ENCODE measurements around the gene KDSR. TPM values are rescaled to one million over a fixed set of nuclear protein-coding genes. Genes with fewer than 3 reads are reported as not detected.
A peak's percentile ranks its signal among the peaks of the same experiment; 100 is the strongest.

The KDSR gene
- total RNA-seq, 1 donor from 2014 or later, result 83.5 TPM

- Mint-ChIP-seq H3K9me3 (no peaks in the 10 kb centered on the region), H3K36me3 (ENCODE audit: low read depth) (peaks cover 64% of the 10 kb centered on the region), H3K27ac (peak overlapping the region; percentile 86), H3K4me3 (peak overlapping the region; percentile 46), H3K27me3 (ENCODE audit: insufficient read depth) (no peaks in the 10 kb centered on the region), H3K4me1 (ENCODE audit: low read depth) (peaks cover 65% of the 10 kb centered on the region)
- no peak for DNase-seq (ENCODE audit: low spot score)
- intact Hi-C loops (cut with micrococcal nuclease), result loop anchor here (1.0 kb wide), 1 partner anchor 9 kb away; no protein-coding TSS in a partner anchor
These were observed 73.9 kb downstream of the KDSR start for GRCh38 chr18:63292831-63293683.

GRCh38 chr18:63291278-63291677 is 75.7 kb downstream of the KDSR start:
- peaks cover 56% of the 10 kb centered on the region for H3K4me1 Mint-ChIP-seq (ENCODE audit: low read depth)

GRCh38 chr18:63290821-63291200 is 76.2 kb downstream of the KDSR start:
- Mint-ChIP-seq H3K4me1 (ENCODE audit: low read depth) (peaks cover 51% of the 10 kb centered on the region), H3K9me3 (no peaks in the 10 kb centered on the region), H3K36me3 (ENCODE audit: low read depth) (peaks cover 55% of the 10 kb centered on the region), H3K4me3 (peak overlapping the region; percentile 38), H3K27ac (peak overlapping the region; percentile 89), H3K27me3 (ENCODE audit: insufficient read depth) (no peaks in the 10 kb centered on the region)
- DNase-seq (ENCODE audit: low spot score), result no peak
- intact Hi-C loops (cut with micrococcal nuclease), result loop anchor here (1.0 to 2.0 kb wide), 6 partner anchors 9 to 130 kb away; no protein-coding TSS in a partner anchor

More at GRCh38 chr18:63291278-63291677, 75.7 kb downstream of the KDSR start:
- H3K27ac Mint-ChIP-seq, result peak overlapping the region; percentile 89
- H3K4me3 Mint-ChIP-seq, result peak overlapping the region; percentile 38
- intact Hi-C loops (cut with micrococcal nuclease), result loop anchor here (1.0 to 2.0 kb wide), 5 partner anchors 22 to 130 kb away; no protein-coding TSS in a partner anchor
- DNase-seq (ENCODE audit: low spot score), result no peak
- H3K9me3 Mint-ChIP-seq, result no peaks in the 10 kb centered on the region
- no peaks in the 10 kb centered on the region for H3K27me3 Mint-ChIP-seq (ENCODE audit: insufficient read depth)
- peaks cover 55% of the 10 kb centered on the region for H3K36me3 Mint-ChIP-seq (ENCODE audit: low read depth)

GRCh38 chr18:63290166-63290820 is 76.7 kb downstream of the KDSR start:
- Mint-ChIP-seq H3K27ac (peak overlapping the region; percentile 89), H3K4me1 (ENCODE audit: low read depth) (peaks cover 46% of the 10 kb centered on the region), H3K9me3 (no peaks in the 10 kb centered on the region), H3K36me3 (ENCODE audit: low read depth) (peaks cover 53% of the 10 kb centered on the region), H3K4me3 (peak overlapping the region; percentile 38), H3K27me3 (ENCODE audit: insufficient read depth) (no peaks in the 10 kb centered on the region)
- intact Hi-C loops (cut with micrococcal nuclease), result loop anchor here (1.0 to 2.0 kb wide), 5 partner anchors 10 to 129 kb away; no protein-coding TSS in a partner anchor
- DNase-seq (ENCODE audit: low spot score), result no peak

- peaks cover 50% of the 10 kb centered on the region for H3K4me1 Mint-ChIP-seq (ENCODE audit: low read depth)
- DNase-seq (ENCODE audit: low spot score), result no peak
- H3K27me3 Mint-ChIP-seq (ENCODE audit: insufficient read depth), result no peaks in the 10 kb centered on the region
- H3K4me3 Mint-ChIP-seq, result no peak overlapping the region
- no peak overlapping the region for H3K27ac Mint-ChIP-seq
- intact Hi-C loops (cut with micrococcal nuclease), result no loop called here
- H3K9me3 Mint-ChIP-seq, result no peaks in the 10 kb centered on the region
- H3K36me3 Mint-ChIP-seq (ENCODE audit: low read depth), result peaks cover 49% of the 10 kb centered on the region
These were observed 78.7 kb downstream of the KDSR start for GRCh38 chr18:63288311-63288710.

GRCh38 chr18:63287691-63288220 is 79.2 kb downstream of the KDSR start:
- no peaks in the 10 kb centered on the region for H3K9me3 Mint-ChIP-seq
- no peak overlapping the region for H3K4me3 Mint-ChIP-seq
- no peak overlapping the region for H3K27ac Mint-ChIP-seq
- intact Hi-C loops (cut with micrococcal nuclease), result no loop called here
- H3K36me3 Mint-ChIP-seq (ENCODE audit: low read depth), result peaks cover 44% of the 10 kb centered on the region
- H3K4me1 Mint-ChIP-seq (ENCODE audit: low read depth), result peaks cover 46% of the 10 kb centered on the region
- no peaks in the 10 kb centered on the region for H3K27me3 Mint-ChIP-seq (ENCODE audit: insufficient read depth)
- no peak for DNase-seq (ENCODE audit: low spot score)

GRCh38 chr18:63286926-63287325 is 80.1 kb downstream of the KDSR start:
- Mint-ChIP-seq H3K9me3 (no peaks in the 10 kb centered on the region), H3K4me3 (no peak overlapping the region), H3K36me3 (ENCODE audit: low read depth) (peaks cover 40% of the 10 kb centered on the region), H3K27ac (no peak overlapping the region), H3K4me1 (ENCODE audit: low read depth) (peaks cover 38% of the 10 kb centered on the region), H3K27me3 (ENCODE audit: insufficient read depth) (no peaks in the 10 kb centered on the region)
- DNase-seq (ENCODE audit: low spot score), result no peak
- intact Hi-C loops (cut with micrococcal nuclease), result no loop called here

GRCh38 chr18:63284827-63285733 is 81.9 kb downstream of the KDSR start:
- no peak overlapping the region for H3K27ac Mint-ChIP-seq
- no peak for DNase-seq (ENCODE audit: low spot score)
- intact Hi-C loops (cut with micrococcal nuclease), result loop anchor here (1.0 kb wide), 1 partner anchor 8 kb away; no protein-coding TSS in a partner anchor
- no peaks in the 10 kb centered on the region for H3K9me3 Mint-ChIP-seq
- H3K4me3 Mint-ChIP-seq, result no peak overlapping the region
- peaks cover 38% of the 10 kb centered on the region for H3K36me3 Mint-ChIP-seq (ENCODE audit: low read depth)
- peaks cover 29% of the 10 kb centered on the region for H3K4me1 Mint-ChIP-seq (ENCODE audit: low read depth)
- H3K27me3 Mint-ChIP-seq (ENCODE audit: insufficient read depth), result no peaks in the 10 kb centered on the region

GRCh38 chr18:63284173-63284799 is 82.7 kb downstream of the KDSR start:
- H3K4me1 Mint-ChIP-seq (ENCODE audit: low read depth), result peaks cover 30% of the 10 kb centered on the region
- H3K27ac Mint-ChIP-seq, result no peak overlapping the region
- H3K4me3 Mint-ChIP-seq, result no peak overlapping the region
- intact Hi-C loops (cut with micrococcal nuclease), result loop anchor here (1.0 kb wide), 1 partner anchor 9 kb away; no protein-coding TSS in a partner anchor
- peaks cover 38% of the 10 kb centered on the region for H3K36me3 Mint-ChIP-seq (ENCODE audit: low read depth)
- no peaks in the 10 kb centered on the region for H3K27me3 Mint-ChIP-seq (ENCODE audit: insufficient read depth)
- H3K9me3 Mint-ChIP-seq, result no peaks in the 10 kb centered on the region
- no peak for DNase-seq (ENCODE audit: low spot score)

- Mint-ChIP-seq H3K4me1 (ENCODE audit: low read depth) (peaks cover 37% of the 10 kb centered on the region), H3K36me3 (ENCODE audit: low read depth) (peaks cover 45% of the 10 kb centered on the region)
These were observed 83.5 kb downstream of the KDSR start for GRCh38 chr18:63283305-63284094.

GRCh38 chr18:63282793-63283192 is 84.2 kb downstream of the KDSR start:
- H3K4me3 Mint-ChIP-seq, result no peak overlapping the region
- H3K36me3 Mint-ChIP-seq (ENCODE audit: low read depth), result peaks cover 52% of the 10 kb centered on the region
- no peaks in the 10 kb centered on the region for H3K9me3 Mint-ChIP-seq
- intact Hi-C loops (cut with micrococcal nuclease), result no loop called here
- peaks cover 44% of the 10 kb centered on the region for H3K4me1 Mint-ChIP-seq (ENCODE audit: low read depth)
- H3K27ac Mint-ChIP-seq, result no peak overlapping the region
- no peaks in the 10 kb centered on the region for H3K27me3 Mint-ChIP-seq (ENCODE audit: insufficient read depth)
- DNase-seq (ENCODE audit: low spot score), result no peak

More at GRCh38 chr18:63283305-63284094, 83.5 kb downstream of the KDSR start:
- Mint-ChIP-seq H3K27ac (no peak overlapping the region), H3K9me3 (no peaks in the 10 kb centered on the region), H3K27me3 (ENCODE audit: insufficient read depth) (no peaks in the 10 kb centered on the region), H3K4me3 (no peak overlapping the region)
- intact Hi-C loops (cut with micrococcal nuclease), result loop anchor here (1.0 kb wide), 1 partner anchor 10 kb away; no protein-coding TSS in a partner anchor
- DNase-seq (ENCODE audit: low spot score), result no peak
